GM18907 (cell line): ENCODE measurements around the gene WFDC12.

Source experiments
- ATAC-seq: cut with Tn5 transposase; IDR thresholded peaks from one replicate; pipeline ENCODE4 v1.9.1; 2021; ENCODE audit warnings: mild to moderate bottlenecking, moderate library complexity; ENCODE audit not compliant: unreplicated experiment

The WFDC12 gene

GRCh38 chr20:45115829-45116228 is 8.4 kb downstream of the WFDC12 start:
- no peak for ATAC-seq

DNA sequence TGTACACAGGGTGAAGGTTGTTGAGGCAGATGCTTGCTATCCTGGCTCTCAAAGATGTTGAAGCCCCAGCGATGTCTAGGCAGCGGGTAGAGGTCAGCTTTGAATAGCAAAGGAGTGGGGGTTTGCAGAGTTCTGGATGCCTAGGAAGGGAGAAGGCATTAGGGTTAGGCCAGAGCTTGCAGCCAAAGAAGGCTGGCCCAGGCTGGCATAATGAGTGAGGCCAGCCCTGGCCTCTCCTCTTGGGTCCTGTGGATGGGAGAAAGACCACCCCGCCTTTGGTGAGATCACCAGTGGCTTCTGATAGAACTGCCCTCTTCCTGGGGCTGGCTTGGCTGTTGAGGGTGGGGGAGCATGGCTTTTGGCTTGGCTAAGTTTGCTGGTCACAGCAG is 8.9 kb downstream of the WFDC12 start:
- ATAC-seq: no peak

DNA sequence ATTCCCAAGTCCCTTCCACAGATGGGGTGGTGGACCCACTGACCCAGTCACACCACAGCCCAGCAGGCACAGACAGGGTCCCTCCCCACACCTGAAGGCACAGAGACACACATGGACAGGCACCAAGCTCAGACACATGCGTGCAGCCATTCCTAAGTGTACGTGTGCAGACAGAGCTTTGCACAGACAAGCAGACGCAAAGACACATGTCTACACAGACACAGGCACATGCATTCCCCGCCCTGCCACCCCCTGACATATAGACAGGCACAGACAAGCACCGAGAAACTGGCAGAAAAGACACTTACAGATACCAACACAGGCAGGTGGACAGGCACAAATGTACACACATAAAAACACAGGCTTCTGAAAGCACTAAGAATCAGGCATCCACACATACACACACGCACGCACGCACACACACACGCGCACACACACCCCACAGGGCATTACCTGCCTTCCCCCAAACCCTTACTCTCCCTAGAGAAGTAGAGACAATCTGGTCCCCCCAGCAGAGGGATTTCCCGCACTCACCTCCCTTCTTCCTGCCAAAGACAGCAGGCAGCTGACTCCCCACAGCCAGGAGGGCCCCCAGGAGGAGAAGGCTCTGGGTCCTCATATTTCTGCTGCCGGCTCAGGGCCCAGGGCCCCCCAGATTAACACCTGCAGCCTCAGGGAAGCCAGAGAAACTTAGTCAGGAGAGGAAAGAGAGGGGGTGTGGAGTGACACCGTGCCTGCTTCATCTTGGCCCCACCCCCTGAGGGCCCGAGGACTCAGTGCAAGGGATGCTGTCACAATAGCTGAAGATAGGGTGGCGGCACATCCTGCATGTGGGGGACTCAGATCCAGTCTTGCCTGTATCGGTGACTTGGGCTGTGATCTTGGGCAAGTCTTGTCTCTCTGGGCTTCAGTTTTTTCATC is 9.5 kb downstream of the WFDC12 start, which contains the start of gene WFDC5:
WFDC5 (minus strand) TSS at position 710 of the 921 bp plus-strand sequence; CDS start at position 619, 91 bp downstream.
- no peak for ATAC-seq

DNA sequence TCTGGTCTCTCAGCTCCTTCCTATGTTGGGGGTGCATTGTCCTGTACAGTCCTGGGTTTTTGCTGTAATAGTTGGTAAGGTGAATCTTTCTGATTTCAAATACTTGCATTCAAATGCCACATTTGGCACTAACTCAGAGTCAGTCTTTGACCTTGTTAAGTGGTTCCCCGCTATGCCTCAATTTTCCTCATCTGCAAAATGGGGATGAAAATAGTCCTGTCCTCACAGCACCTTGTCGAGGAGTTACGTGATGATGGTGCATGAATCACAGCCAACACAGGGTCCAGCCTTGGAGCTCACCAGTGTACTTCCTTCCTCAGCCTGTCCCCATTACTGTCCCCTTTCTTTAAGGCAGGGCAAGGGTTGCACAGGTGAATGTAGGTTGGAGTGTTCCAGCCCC is 10.4 kb downstream of the WFDC12 start:
- no peak for ATAC-seq

- no peak for ATAC-seq
These were observed 11.5 kb downstream of the WFDC12 start for GRCh38 chr20:45112754-45113153.

DNA sequence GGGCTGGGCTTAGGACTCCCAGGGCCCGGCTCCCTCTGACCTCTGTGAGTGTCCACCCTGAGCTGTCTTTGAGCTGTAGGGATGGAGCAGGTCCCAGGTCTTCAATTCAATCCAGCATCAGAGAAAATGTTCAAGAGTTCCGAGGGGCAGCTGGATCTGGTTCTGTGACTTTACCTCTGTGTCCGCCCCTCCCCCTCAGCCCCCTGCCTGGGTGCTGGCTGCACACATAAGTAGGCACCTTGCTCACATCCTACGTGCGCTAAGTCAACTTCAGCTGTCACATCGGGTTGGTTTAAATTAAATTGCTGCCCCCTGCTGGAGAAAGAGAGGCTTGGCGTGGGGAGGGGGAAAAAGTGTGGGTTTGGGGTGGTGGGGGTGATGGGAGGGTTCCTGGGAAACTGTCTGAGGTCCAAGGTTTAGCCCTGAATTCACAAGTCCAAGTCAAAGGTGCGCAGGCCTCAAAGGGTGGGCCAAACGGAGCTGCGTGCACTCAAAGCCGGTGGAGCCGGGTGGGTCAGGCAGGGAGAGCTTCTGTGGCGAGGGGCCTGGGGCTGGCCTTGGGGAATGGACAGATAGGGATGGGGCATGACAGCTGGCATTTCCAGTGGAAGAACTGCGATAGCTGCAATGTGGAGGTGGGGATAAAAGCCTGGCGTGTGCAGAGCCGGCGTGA is 12.3 kb downstream of the WFDC12 start:
- ATAC-seq: no peak

DNA sequence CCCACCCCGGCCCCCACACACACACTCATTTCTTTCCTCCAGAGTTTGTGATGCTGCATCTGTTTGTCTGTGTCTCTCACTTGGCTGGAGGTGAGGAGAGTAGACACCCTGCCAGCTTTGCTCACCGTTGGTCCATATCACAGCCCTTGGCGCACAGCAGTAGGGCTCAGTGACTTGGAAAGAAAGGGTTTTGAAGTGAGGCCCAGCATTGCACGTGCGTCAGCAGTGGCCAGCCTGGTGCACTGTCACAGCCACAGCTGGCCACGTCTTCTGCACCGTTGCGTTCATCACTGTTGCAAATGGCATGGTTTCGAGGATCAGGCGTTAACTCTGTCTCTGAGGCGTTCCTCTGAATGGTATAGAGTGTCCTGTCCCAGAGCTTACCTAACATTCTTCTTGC is 13.0 kb downstream of the WFDC12 start:
- no peak for ATAC-seq

- ATAC-seq: no peak
These were observed 14.0 kb downstream of the WFDC12 start for GRCh38 chr20:45110301-45110700.

GRCh38 chr20:45109634-45110033 is 14.6 kb downstream of the WFDC12 start:
- ATAC-seq: no peak

GRCh38 chr20:45105317-45105716 is 18.9 kb downstream of the WFDC12 start:
- no peak for ATAC-seq

DNA sequence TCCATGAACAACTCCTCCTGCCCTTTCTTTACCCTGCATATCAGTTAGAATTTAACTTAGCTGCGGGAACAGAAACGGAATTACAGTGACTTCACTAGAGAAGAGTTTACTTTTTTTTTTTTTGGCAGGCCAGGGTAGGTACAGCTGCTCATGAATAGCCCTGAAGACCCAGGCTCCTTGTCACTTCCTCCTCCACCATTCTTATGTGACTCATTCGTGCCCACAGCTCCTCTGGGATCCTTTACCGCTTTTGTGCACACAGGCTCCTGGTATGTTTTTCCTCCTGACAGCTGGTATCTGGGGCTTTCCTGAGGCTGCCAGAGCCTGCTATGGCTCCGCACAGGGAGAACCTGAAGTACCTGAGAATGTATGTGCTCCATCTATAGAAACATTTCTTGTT is 19.5 kb downstream of the WFDC12 start:
- ATAC-seq: no peak

DNA sequence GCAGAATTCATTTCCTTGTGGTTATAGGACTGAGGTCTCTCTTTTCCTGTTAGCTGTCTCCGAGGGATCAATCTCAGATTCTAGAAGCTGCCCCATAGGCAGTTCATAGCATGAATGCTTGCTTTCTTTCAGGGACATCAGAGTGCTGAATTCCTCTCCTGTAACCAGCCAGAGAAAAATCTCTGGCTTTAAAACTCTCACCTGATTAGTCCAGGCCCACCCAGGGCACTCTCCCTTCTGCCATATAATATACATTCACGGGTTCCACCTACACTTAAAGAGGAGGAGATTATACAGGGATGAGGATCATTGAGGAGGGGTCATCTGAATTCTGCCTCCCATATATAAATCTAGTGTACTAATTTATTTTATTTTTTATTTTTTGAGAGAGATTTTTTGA is 21.2 kb downstream of the WFDC12 start:
- no peak for ATAC-seq

- no peak for ATAC-seq
These were observed 22.9 kb downstream of the WFDC12 start for GRCh38 chr20:45101333-45101850.

GRCh38 chr20:45100563-45101245 is 23.6 kb downstream of the WFDC12 start, which contains the start of gene KCNS1:
Gene KCNS1, minus strand, starts transcription at chr20:45101127. Its CDS starts 1,891 bp downstream, at chr20:45099236.
- no peak for ATAC-seq

- no peak for ATAC-seq
These were observed 26.0 kb downstream of the WFDC12 start for GRCh38 chr20:45098103-45098773.

DNA sequence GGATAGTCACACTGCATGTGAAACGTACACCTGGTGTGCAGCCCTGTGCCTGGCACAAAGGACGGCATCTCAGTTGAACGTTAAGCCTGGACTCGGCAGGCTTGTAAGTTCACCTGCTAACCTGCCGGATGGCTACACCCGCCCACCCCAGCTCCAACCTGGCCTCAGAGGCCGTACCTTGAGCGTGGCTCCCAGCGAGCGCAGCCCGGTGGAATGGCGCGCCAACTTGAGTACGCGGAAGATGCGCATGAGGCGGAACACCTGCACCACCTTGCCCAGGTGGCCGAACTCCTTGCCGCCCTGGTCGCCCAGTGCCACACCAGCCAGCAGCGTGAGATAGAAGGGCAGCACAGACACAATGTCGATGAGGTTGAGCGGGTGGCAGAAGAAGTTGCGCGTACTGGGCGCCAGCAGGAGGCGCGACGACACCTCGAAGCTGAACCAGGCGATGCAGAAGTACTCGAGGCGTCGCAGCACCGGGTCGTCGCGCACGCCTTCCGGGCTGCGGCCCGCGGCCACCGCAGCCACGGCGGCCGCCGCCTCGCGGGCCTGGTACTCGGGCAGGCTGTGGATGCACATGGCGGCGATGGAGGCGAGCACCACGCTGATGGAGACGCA is 26.7 kb downstream of the WFDC12 start:
- ATAC-seq: no peak

DNA sequence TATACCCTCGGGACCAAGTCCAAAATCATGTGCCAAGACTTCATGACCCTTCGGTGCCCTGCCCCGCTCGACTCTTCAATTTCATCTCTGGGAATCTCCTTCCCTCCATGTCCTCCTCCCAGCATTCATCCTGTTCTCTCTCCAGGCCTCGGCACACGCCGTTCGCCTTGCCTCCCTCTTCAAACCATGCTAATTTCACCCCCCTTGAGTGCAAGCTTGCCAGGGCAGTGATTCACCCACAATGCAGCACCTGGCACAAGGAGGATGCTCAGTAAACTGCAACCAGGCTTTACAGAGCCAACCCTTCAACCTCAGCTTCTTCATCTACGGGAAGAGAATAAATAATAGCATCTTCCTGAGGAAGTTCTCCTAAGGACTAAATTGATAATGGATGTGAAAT is 27.5 kb downstream of the WFDC12 start:
- no peak for ATAC-seq

DNA sequence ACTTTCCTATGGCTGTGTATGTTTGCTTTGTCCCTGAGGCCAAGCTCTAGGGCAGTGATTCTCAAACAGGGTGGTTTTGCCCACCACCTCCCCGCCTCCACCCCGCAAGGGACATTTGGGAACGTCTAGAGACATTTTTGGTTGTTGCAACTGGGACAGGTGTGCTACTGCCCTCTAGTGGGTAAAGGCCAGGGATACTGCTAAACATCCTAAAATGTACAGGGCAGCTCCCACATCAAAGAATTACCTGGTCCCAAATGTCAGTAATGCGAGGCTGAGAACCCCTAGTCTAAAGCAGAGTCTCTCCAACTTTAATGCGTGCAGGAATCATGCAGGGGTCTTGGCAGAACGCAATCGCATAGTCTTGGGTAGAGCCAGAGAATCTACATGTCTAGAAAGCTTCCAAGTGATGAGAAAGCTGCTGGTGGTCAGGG is 28.4 kb downstream of the WFDC12 start:
- ATAC-seq: no peak

DNA sequence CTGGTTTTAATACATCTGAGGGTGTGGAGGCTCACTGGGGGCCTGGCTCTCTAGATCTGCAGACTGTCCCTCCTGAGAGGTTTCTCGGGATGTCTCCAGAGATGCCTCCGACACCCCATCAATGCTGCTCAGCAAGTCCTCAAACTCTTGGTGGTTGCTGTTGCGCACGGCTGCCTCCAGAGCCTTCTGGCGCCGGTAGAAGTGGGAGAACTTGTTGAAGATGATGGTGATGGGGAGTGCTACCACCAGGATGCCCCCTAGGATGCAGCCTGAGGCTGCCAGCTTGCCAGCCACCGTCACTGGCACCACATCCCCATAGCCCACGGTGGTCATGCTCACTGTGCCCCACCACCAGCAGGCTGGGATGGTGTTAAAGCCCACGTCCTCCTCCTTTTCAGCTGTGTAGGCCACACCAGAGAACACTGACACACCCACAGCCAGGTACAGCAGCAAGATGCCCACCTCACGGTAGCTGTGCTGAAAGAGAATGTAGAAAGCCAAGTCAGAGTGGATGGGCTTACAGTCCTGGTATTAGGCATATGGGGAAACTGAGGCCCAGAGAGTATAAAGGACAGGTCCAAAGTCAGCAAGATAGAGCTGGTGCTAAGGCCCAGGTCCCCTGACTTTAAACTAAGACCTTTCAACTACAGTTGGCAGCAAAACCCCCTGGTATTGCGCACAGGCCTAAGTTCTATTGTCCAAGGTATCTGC is 29.2 kb downstream of the WFDC12 start:
- no peak for ATAC-seq

DNA sequence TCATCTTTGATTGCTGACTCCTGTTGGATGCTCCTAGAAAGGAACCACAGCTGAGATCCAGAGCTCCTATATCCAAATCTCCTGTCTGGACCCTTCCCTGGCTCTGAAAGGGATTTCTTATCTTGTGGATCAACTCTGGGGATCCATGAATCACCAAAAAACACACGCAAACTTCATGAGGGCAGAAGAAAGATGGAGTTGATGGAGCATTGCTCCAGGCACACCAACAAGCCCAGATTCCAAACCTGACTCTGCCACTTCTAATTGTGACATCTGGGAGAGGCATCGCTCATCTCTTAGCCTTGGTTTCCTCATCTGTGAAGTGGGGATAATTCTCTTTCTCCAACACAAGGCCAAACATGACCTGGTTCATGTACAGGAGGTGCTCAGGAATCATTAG is 30.1 kb downstream of the WFDC12 start:
- ATAC-seq: no peak
